NCI-H2107 treated with DMSO at 0.1 percent for 48 hours (cell line): ENCODE results near the gene CBLN3.

Source experiments
- DNase-seq: peaks from one replicate; lab custom pipeline; 2025; ENCODE audit not compliant: unreplicated experiment; lab: John Stamatoyannopoulos, UW

CBLN3 gene

GRCh38 chr14:24426912-24427536 lies 2.4 kb downstream of the CBLN3 start:
- no peak for DNase-seq

- no peak for DNase-seq
Measured at GRCh38 chr14:24426150-24426911, 3.1 kb downstream of the CBLN3 start.

- no peak for DNase-seq
Measured at GRCh38 chr14:24425704-24426103, 3.8 kb downstream of the CBLN3 start.

GRCh38 chr14:24422694-24423601 lies 6.5 kb downstream of the CBLN3 start:
- DNase-seq: no peak

- no peak for DNase-seq
Measured at GRCh38 chr14:24422261-24422660, 7.2 kb downstream of the CBLN3 start.

GRCh38 chr14:24418492-24418873 lies 11.0 kb downstream of the CBLN3 start:
- no peak for DNase-seq

- no peak for DNase-seq
Measured at GRCh38 chr14:24417832-24418491, 11.5 kb downstream of the CBLN3 start.

GRCh38 chr14:24416932-24417619 lies 12.4 kb downstream of the CBLN3 start:
- DNase-seq: no peak

- DNase-seq: no peak
Measured at GRCh38 chr14:24416254-24416931, 13.1 kb downstream of the CBLN3 start.

- DNase-seq: no peak
Measured at GRCh38 chr14:24415421-24416253, 13.8 kb downstream of the CBLN3 start.

- no peak for DNase-seq
Measured at GRCh38 chr14:24414732-24415420, 14.6 kb downstream of the CBLN3 start.

GRCh38 chr14:24414077-24414476 lies 15.4 kb downstream of the CBLN3 start:
- DNase-seq: no peak

- peak; percentile 32 for DNase-seq
Measured at GRCh38 chr14:24411443-24412389, 17.8 kb downstream of the CBLN3 start.

GRCh38 chr14:24409956-24410355 lies 19.5 kb downstream of the CBLN3 start:
- DNase-seq: no peak

GRCh38 chr14:24409192-24409591 lies 20.3 kb downstream of the CBLN3 start:
- DNase-seq: no peak

- no peak for DNase-seq
Measured at GRCh38 chr14:24408764-24409163, 20.7 kb downstream of the CBLN3 start.

- no peak for DNase-seq
Measured at GRCh38 chr14:24407608-24408325, 21.7 kb downstream of the CBLN3 start.
